Activated T-cell treated with anti-CD3 and anti-CD28 coated beads, Interleukin-2, amount 50 U/mL, for 24 hours (primary cell): ENCODE data around the gene SELENOM.
"Not testable (repeated sequence)": the region's sequence is repeated elsewhere in the genome, so short reads cannot be mapped to it uniquely, and the experiment has no call there.

Experiments
- DNase-seq: peaks from one replicate; pipeline ENCODE4 v3.0.0-alpha.2; 2020
- H3K27ac Mint-ChIP-seq: 2 replicates; pipeline ENCODE4 v1.8.0; 2020; ENCODE audit warnings: mild to moderate bottlenecking, mixed read lengths
- H3K27me3 Mint-ChIP-seq: 2 replicates; pipeline ENCODE4 v1.8.0; 2020; ENCODE audit warnings: mixed read lengths
- H3K36me3 Mint-ChIP-seq: 2 replicates; pipeline ENCODE4 v1.8.0; 2020; ENCODE audit warnings: low read depth, mixed read lengths
- H3K4me1 Mint-ChIP-seq: 2 replicates; pipeline ENCODE4 v1.8.0; 2020; ENCODE audit warnings: low read depth, mixed read lengths
- H3K4me3 Mint-ChIP-seq: 2 replicates; pipeline ENCODE4 v1.8.0; 2020; ENCODE audit warnings: mild to moderate bottlenecking, moderate library complexity, mixed read lengths
- H3K9me3 Mint-ChIP-seq: 2 replicates; pipeline ENCODE4 v1.8.0; 2020; ENCODE audit warnings: mixed read lengths

SELENOM gene

GRCh38 chr22:31124811-31125465, 17.6 kb upstream of the SELENOM start:
- no peak for DNase-seq
- no peaks in the 10 kb centered on the region for H3K36me3 Mint-ChIP-seq

DNA sequence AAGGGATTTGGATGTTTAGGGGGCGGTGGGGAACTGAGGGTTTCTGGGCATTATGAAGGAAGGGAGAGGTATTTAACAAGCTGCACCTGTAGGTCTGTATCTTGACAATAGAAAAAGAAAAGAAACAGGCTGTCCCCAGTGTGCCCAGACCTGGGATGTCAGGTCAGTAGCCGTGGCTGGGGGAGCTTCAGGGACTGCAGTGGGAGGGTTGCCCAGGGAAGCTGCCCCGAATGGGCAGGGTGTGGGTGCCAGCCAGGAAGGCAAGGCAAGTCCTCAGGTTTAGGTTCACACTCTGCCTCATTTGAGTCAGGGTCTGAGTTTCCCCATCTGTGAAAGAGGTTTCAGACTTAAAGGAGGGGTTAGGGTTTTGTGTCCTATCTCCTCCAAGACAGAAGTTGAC, 16.9 kb upstream of the SELENOM start:
- Mint-ChIP-seq H3K27me3 (peaks cover 5% of the 10 kb centered on the region), H3K4me3 (no peak overlapping the region), H3K4me1 (no peaks in the 10 kb centered on the region), H3K36me3 (no peaks in the 10 kb centered on the region), H3K27ac (no peak overlapping the region), H3K9me3 (no peaks in the 10 kb centered on the region)
- no peak for DNase-seq

More at GRCh38 chr22:31124811-31125465, 17.6 kb upstream of the SELENOM start:
- Mint-ChIP-seq H3K27ac (no peak overlapping the region), H3K4me1 (no peaks in the 10 kb centered on the region), H3K27me3 (peaks cover 5% of the 10 kb centered on the region), H3K4me3 (no peak overlapping the region), H3K9me3 (no peaks in the 10 kb centered on the region)

- Mint-ChIP-seq H3K27ac (no peak overlapping the region), H3K36me3 (no peaks in the 10 kb centered on the region), H3K27me3 (peaks cover 3% of the 10 kb centered on the region), H3K9me3 (no peaks in the 10 kb centered on the region), H3K4me1 (no peaks in the 10 kb centered on the region), H3K4me3 (no peak overlapping the region)
- DNase-seq: no peak
These were observed 15.9 kb upstream of the SELENOM start for GRCh38 chr22:31123292-31123602.

DNA sequence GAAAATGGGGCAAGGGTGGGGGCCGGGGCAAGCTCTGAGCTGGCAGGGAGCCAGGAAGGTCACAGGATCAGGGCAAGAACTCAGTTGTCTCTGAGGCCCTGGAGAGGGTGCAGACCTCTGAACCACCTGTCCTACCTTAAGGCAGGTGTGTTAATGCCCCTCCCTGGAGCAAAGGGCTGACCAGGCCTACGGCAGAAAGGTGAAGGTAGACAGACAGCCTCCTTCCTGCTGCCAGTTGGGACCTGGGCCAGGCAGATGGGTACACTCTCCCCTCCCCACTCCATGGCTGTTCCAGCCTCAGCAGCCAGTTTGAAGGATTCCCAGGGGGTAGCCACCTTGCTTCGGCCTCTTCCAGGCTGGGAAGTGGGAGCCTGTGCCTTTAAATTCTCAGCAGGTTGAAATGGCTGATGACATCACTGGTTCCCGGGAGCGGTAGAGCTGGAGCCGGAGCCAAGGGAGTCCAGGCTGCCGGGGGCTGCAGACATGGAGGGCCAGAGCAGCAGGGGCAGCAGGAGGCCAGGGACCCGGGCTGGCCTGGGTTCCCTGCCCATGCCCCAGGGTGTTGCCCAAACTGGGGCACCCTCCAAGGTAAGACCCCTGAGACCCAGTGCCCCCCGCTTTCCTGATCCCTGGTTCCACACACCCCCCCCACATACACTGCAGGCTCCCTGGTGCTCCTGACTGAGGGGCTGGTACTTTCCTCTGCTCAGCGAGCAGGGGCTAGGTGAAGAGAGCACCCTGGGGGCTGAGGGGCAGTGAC, 15.3 kb upstream of the SELENOM start, which contains the start of gene INPP5J:
INPP5J (plus strand) TSS at position 435 of the 760 bp plus-strand sequence; CDS start at position 484, 49 bp downstream.
- Mint-ChIP-seq H3K27me3 (no peaks in the 10 kb centered on the region), H3K9me3 (no peaks in the 10 kb centered on the region), H3K4me3 (no peak within 1 kb of the TSS), H3K36me3 (no peaks in the 10 kb centered on the region), H3K4me1 (no peaks in the 10 kb centered on the region), H3K27ac (no peak within 1 kb of the TSS)
- DNase-seq: no peak

DNA sequence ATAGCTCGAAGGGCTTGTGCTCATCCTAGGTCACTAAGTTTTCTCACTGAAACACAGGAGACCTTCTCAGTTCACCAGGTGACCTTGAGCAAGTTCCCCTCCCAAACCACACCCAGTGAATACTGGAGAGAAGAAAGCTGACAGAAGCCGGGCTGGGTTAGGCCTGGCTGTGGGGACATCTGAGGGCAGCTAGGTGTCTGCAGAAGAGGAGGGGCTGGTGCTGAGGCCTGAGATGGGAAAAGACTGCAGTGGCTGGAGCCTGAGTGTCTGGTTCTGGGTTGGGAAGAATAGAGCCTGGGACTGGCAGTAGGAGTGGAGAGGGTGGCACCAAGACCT, 14.8 kb upstream of the SELENOM start:
- H3K4me3 Mint-ChIP-seq: no peak overlapping the region
- H3K27me3 Mint-ChIP-seq: no peaks in the 10 kb centered on the region

GRCh38 chr22:31121403-31121802, 14.0 kb upstream of the SELENOM start:
- H3K9me3 Mint-ChIP-seq: no peaks in the 10 kb centered on the region
- H3K27me3 Mint-ChIP-seq: no peaks in the 10 kb centered on the region
- H3K4me3 Mint-ChIP-seq: no peak overlapping the region
- no peaks in the 10 kb centered on the region for H3K36me3 Mint-ChIP-seq
- no peaks in the 10 kb centered on the region for H3K4me1 Mint-ChIP-seq
- DNase-seq: no peak
- H3K27ac Mint-ChIP-seq: no peak overlapping the region

More for the DNA sequence above, 14.8 kb upstream of the SELENOM start:
- no peaks in the 10 kb centered on the region for H3K4me1 Mint-ChIP-seq
- no peaks in the 10 kb centered on the region for H3K36me3 Mint-ChIP-seq
- no peak overlapping the region for H3K27ac Mint-ChIP-seq
- no peaks in the 10 kb centered on the region for H3K9me3 Mint-ChIP-seq
- DNase-seq: no peak

DNA sequence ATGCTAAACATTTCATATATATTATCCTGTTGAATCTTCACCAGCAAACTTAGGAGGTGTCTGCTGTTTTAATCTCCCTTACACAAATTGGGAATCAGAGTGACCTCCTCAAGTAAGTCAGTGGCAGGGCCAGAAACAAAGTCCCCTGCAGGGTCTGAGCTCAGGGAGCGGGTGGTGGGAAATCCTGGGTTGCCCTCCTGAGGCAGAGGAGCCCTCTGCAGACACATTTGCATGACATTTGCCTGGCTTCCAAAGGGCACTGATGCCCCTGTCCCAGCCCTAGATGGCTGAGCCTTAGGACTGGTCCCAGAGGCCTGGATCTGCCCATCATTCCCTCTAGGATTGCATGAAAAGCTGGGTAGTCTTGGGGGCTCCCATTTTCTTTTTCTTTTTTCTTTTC, 13.3 kb upstream of the SELENOM start:
- Mint-ChIP-seq H3K9me3 (no peaks in the 10 kb centered on the region), H3K27me3 (no peaks in the 10 kb centered on the region), H3K4me3 (no peak overlapping the region), H3K36me3 (no peaks in the 10 kb centered on the region), H3K27ac (no peak overlapping the region), H3K4me1 (no peaks in the 10 kb centered on the region)
- DNase-seq: no peak

DNA sequence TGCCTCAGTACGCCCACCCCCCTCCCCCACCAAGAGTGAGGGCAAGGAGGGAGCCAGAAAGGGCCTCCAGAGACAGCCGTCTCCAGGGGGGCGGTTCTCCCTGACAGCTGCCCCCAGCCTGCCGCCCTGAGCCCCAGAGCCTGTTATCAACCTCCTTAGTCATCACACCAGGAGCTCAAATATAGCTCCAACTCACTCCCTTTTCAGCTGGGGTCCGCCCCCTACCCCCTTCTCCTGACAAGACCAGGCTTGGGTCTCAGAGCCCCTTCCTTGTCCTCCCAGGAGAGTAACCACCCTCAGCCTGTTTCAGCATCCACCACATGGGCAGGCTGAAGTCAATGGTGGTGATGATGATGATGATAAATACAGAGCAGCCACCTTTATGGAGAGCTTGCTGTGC, 12.9 kb upstream of the SELENOM start:
- no peak overlapping the region for H3K27ac Mint-ChIP-seq
- no peak overlapping the region for H3K4me3 Mint-ChIP-seq

DNA sequence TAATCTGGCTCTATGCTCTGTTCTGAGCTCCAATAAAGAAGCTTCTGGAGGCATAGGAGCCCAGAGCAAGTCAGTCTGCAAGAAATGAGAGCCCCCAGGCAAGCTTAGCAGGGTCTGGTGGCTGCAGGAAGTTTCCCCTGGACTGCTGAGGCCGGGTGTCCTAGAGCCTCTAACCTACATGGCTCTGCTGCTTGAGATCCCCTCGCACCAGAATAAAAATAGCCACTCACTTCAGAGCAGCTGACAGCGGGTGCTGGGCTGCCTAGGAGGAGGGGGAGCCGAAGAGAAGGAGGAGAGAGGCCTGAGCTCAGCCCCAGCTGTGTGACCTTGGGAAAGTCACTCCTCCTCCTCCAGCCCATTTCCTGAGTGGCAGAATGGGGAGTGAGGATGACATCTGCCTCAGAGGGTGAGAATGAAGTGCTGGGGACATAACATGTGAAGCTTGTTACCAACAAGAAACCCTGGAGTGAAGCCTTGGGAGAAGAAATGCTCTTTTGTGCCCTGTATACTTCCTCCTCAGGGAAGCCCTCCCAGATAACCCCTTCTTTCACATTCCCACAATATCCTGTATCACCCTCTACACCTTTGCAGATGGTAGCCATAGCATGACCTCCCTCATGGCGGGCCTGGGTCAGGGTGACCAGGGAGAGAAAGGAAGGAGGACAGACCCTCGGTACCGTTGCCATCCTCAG, 11.8 kb upstream of the SELENOM start:
- H3K4me1 Mint-ChIP-seq: no peaks in the 10 kb centered on the region
- no peak overlapping the region for H3K27ac Mint-ChIP-seq
- no peaks in the 10 kb centered on the region for H3K27me3 Mint-ChIP-seq
- no peak overlapping the region for H3K4me3 Mint-ChIP-seq
- H3K9me3 Mint-ChIP-seq: no peaks in the 10 kb centered on the region
- H3K36me3 Mint-ChIP-seq: no peaks in the 10 kb centered on the region
- no peak for DNase-seq

More for the DNA sequence above, 12.9 kb upstream of the SELENOM start:
- DNase-seq: no peak
- no peaks in the 10 kb centered on the region for H3K36me3 Mint-ChIP-seq
- H3K9me3 Mint-ChIP-seq: no peaks in the 10 kb centered on the region
- no peaks in the 10 kb centered on the region for H3K4me1 Mint-ChIP-seq
- no peaks in the 10 kb centered on the region for H3K27me3 Mint-ChIP-seq

- Mint-ChIP-seq H3K4me3 (no peak overlapping the region), H3K27me3 (no peaks in the 10 kb centered on the region), H3K36me3 (no peaks in the 10 kb centered on the region), H3K27ac (no peak overlapping the region), H3K4me1 (no peaks in the 10 kb centered on the region), H3K9me3 (no peaks in the 10 kb centered on the region)
- DNase-seq: no peak
These were observed 10.9 kb upstream of the SELENOM start for GRCh38 chr22:31118046-31118820.

DNA sequence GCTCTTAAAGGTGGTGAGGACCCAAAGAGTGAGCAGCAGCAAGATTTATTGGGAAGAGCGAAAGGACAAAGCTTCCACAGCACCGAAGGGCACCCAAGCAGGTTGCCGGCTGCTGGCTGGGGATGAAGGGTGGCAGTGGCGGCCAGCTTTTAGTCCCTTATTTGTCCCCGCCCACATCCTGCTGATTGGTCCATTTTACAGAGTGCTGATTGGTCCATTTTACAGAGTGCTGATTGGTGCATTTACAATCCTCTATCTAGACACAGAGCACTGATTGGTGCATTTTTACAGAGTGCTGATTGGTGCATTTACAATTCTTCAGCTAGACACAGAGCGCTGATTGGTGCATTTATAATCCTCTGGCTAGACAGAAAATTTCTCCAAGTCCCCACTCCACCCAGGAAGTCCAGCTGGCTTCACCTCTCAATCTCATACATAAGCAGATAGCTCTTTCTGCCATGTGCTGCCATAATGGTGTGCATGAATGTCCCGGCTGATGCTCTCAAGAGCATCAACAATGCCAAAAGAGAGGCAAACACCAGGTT, 5.3 kb upstream of the SELENOM start:
- not testable (repeated sequence) for H3K36me3 Mint-ChIP-seq, H3K27me3 Mint-ChIP-seq, DNase-seq, H3K27ac Mint-ChIP-seq, H3K4me1 Mint-ChIP-seq, H3K4me3 Mint-ChIP-seq, H3K9me3 Mint-ChIP-seq

DNA sequence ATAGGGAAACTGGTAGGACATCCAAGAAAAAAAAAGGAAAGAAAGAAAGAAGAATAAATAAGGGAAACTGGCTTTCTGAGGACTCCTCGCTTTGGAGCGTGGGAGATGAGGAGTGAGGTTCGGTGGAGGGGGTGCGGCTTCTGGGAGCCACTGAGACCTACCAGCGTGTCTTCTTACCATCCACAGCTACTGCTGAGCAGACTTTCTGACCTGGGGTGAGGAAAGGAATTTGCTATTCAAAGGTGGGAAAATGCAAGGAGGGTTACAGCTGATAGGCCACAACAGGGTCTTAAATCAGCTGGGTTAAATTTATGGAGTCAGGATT, 488 bp upstream of the SELENOM start:
- H3K27me3 Mint-ChIP-seq: peaks cover 3% of the 10 kb centered on the region

DNA sequence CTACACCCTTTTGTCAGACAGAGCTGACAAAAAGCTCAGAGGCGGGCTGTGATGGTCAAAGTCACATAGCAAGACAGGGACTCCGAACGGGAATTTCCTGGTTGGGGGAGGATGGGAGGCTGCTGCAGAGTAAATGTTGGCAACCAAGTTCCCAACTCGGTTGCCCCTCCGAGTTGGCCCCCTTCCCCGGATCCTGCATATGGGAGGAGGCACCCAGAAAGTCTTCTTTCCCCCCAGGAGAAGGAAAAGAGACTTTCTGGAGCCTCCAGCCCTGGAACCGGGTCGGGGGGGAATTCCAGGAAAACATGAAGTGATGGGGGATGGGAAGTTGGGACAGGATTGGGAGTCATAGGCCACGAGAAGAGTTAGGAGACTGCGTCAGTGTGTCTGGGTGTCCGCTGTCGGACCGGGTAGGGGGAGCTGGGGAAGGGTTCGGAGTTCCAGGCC, 614 bp downstream of the SELENOM start:
- H3K9me3 Mint-ChIP-seq: no peaks in the 10 kb centered on the region
- peak overlapping the region; percentile 71 for H3K27ac Mint-ChIP-seq
- no peaks in the 10 kb centered on the region for H3K27me3 Mint-ChIP-seq
- DNase-seq: no peak
- peaks cover 24% of the 10 kb centered on the region for H3K4me1 Mint-ChIP-seq
- peaks cover 2% of the 10 kb centered on the region for H3K36me3 Mint-ChIP-seq
- H3K4me3 Mint-ChIP-seq: peak overlapping the region; percentile 83

More for the DNA sequence above, 488 bp upstream of the SELENOM start:
- Mint-ChIP-seq H3K4me3 (peak overlapping the region; percentile 83), H3K4me1 (peaks cover 24% of the 10 kb centered on the region), H3K9me3 (no peaks in the 10 kb centered on the region), H3K36me3 (peaks cover 2% of the 10 kb centered on the region), H3K27ac (peak overlapping the region; percentile 89)
- no peak for DNase-seq

DNA sequence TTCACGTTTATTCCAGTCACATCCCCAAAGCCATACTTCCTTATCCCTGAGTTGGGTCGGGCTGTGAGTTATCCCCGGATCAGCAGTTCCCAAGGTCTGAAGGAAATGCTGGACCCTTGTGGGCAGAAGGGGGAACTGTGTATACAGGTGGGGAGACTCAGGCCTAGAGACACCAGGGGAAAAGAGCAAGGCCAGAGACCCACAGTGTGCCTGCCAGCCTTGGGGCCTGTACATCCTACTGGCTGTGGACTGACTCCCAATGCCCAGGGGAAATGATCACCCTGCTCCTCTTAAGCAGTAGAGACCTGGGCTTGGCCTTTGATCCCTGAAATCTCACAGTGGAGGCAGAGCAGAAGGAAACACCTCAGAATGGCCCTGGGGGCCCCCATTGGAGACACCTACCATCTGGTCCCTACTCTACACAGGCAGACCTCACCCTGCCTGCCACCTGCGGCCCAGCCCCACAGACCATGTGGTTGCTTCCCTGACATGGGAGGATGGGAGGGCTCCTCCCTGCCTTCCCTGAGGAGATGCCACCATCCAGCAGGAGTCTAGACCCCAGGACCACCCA, 1.3 kb downstream of the SELENOM start:
- DNase-seq: no peak
- no peaks in the 10 kb centered on the region for H3K9me3 Mint-ChIP-seq
- no peaks in the 10 kb centered on the region for H3K27me3 Mint-ChIP-seq
- peak overlapping the region; percentile 83 for H3K4me3 Mint-ChIP-seq
- peaks cover 24% of the 10 kb centered on the region for H3K4me1 Mint-ChIP-seq
- H3K36me3 Mint-ChIP-seq: peaks cover 2% of the 10 kb centered on the region
- H3K27ac Mint-ChIP-seq: no peak overlapping the region
